Stimulated activated CD8-positive, alpha-beta memory T cell treated with anti-CD3 and anti-CD28 coated beads, Interleukin-2, amount 100 ng/mL, for 48 hours (primary cell): ENCODE data around the gene UROS.

Experiments
- DNase-seq, 2 donors: peaks; one replicate each; pipeline ENCODE4 v3.0.0-alpha.2; 2020; ENCODE audit warnings: low read depth in 2 of 2

The UROS gene

GRCh38 chr10:125836746-125837145 is 13.7 kb upstream of the UROS start:
- no peak for DNase-seq

DNA sequence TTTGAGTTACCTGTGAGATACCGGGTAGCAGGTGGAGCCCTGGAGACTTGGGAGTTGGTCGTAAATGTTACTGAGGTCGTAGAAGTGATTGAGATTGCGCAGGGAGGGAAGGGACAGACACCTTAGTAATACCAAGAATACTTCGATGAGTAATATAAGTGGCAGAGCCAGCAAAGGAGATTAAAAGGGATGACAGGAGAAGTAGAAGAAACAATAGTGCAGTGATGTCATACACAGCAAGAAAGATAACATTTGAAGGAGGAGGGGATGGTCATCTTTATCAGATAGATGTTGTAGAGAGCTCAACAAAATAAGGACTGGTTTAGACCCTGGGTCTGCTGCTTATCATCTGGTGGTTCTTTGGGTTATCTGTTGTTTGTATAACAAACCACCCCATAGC is 5.3 kb upstream of the UROS start:
- no peak for DNase-seq

DNA sequence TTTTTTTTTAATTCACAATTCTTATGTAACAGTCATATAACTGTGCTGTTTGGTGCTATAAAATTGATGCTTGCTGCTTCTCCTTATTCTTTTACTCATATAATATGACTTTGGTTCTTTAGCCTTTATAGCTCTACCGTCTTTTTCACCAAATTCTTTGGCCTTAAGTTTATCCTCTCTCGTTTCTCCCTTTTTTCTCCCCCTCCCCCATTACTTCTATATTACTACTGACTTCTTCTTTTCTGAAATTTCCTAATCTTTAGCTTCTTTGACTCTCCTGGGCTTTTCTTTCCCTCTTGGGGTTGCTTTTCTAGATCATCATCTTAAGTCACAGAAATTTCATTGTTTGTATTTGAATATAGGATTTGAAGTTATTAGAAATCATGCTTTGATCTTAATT is 4.1 kb upstream of the UROS start:
- DNase-seq: no peak

DNA sequence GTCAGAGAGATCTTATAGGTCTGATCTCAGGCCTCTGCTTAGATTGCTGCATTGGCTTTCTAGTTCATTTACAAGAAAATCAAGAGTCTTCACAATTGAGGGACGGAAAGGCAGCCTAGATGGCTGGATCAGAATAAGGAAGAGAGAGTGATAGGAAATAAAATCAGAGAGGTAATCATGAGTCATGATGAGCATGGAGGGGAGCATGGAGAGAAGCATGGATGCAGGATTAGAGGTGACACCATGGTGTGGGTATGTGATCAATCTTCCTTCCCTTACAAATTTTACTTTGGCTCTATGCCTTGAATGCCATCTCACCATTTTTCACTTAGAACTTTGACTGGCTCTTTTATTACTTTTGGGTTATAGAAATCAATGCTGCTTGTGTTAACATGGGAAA is 1.7 kb upstream of the UROS start:
- no peak for DNase-seq

GRCh38 chr10:125823663-125824251 is 699 bp upstream of the UROS start:
- DNase-seq: no peak

- DNase-seq: no peak
Measured at GRCh38 chr10:125820701-125821100, 2.4 kb downstream of the UROS start.

DNA sequence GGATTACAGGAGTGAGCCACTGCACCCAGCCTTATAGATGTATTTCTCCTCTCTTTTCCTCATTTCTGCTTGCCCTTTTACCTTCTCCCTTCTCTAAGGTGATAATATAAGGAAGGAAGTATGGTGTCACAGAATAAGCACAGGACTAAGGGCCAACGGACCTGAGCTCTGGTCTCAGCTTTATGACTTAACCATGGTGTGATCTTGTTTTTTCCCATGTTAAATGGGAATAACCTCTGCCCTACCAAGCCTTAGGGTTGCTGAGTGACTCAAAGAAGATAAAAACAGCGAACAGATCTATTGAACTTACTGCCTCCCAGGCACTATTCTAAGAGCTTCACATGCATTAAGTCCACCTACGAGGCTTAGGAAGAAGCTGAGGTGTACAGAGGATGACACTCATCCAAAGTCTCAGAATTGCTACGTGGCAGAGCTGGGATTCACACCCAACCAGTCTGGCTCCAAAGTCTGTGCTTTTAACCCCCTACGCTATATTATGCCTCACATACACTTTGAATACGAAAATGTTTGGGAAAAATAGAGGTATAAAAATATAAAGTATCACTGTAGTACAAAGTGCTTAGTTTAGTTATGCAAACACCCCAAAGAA is 5.6 kb downstream of the UROS start:
- DNase-seq: no peak

- DNase-seq: no peak
Measured at GRCh38 chr10:125816548-125816947, 6.5 kb downstream of the UROS start.

GRCh38 chr10:125815764-125816163 is 7.3 kb downstream of the UROS start:
- DNase-seq: no peak

DNA sequence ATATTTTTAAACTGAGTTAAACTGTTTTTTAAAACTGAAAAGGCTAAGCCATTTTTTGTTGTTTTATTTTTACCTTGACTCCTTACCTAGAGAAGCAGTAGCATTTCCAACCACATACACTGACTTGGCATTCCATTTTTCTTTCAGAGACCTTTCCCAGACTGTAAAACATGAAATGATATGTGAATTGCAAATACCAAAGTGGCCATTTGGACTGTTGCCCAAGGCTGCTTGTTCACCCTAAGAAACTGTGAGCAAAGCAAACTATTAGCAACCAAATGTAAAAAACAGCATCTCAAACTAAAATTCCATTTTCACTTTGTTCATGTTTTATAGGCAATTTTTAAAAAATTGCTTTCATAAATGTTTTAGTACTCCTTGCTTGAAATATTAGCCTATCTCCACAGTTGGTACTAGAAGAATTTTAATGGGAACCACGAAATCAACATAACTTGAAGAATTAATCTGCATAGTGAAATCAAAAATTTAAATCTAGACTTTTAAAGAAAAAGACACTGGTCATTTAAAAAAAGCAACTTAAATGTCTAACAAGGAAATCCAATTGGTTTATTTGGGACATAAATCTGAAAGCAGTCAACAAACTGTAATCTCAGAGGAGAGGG is 10.8 kb downstream of the UROS start:
- no peak for DNase-seq

- no peak for DNase-seq
Measured at GRCh38 chr10:125811251-125811650, 11.8 kb downstream of the UROS start.

- DNase-seq: no peak
Measured at GRCh38 chr10:125808047-125808446, 15.0 kb downstream of the UROS start.

GRCh38 chr10:125802739-125803138 is 20.3 kb downstream of the UROS start:
- no peak for DNase-seq

DNA sequence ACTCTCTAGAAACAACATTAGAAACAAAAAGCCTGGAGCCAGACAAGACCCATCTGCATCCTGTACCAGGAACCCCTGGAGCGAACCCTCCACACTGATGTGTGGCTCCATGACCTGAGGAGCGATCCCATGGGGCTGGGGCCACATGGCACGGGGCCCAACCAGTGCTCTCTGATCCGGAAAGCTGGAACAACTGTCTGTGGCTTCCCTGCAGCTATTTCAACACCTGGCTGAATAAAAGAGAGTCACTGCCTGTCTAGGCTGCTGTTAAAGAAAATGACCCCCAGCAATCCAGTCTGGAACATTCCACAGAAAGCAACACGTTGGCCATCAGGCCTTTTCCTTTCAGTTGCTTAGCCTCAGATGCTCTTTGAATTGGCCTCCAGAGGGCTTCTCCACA is 20.9 kb downstream of the UROS start:
- DNase-seq: no peak

GRCh38 chr10:125801574-125801973 is 21.5 kb downstream of the UROS start:
- no peak for DNase-seq

- no peak for DNase-seq
Measured at GRCh38 chr10:125799451-125800182, 23.4 kb downstream of the UROS start.

GRCh38 chr10:125797994-125798662 is 24.9 kb downstream of the UROS start:
- no peak for DNase-seq

- no peak for DNase-seq
Measured at GRCh38 chr10:125797424-125797823, 25.6 kb downstream of the UROS start.

DNA sequence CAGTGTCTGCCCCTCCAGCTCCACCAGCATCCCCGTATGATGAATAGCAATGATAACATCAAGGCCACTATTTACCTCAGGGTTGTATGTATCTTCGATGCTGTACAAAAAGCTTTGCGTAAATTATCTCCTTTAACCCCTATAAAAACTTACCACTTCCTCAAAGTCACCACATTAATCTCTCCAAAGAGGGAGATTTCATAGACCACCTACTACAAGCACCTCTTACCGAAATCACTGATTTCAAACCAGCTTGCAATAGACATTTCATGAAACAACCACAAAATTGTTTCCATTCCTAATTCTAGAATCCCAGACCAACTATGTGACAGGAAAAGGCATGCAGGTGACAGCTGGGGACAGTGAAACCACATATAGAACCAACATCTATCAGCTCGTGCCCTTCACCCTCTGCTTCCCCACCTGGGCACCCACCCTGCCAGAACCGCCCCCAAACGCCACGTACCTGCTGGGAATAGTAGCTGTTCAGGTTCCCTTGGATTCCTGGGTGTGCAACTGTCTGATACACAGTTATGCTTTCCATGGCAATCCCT is 27.3 kb downstream of the UROS start:
- no peak for DNase-seq

DNA sequence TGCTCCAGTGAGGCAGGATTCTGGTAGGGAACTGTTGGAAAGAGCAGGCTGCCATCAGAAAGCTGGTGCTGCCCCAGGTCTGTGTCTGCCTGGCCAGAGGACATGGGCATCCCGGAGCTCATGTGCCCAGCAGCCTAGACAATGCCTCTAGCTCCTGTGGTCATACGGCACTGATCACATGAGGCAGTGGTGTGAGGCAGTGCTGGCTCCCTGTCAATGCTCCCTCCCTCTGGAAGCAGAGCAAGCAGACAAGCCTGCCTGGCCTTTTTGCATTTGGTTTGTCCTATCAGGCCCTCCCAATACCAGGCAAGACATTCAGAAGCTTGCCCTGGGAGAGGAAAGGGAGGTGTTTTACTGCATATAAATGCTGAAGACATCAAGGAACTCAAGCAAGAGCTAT is 27.9 kb downstream of the UROS start:
- no peak for DNase-seq

DNA sequence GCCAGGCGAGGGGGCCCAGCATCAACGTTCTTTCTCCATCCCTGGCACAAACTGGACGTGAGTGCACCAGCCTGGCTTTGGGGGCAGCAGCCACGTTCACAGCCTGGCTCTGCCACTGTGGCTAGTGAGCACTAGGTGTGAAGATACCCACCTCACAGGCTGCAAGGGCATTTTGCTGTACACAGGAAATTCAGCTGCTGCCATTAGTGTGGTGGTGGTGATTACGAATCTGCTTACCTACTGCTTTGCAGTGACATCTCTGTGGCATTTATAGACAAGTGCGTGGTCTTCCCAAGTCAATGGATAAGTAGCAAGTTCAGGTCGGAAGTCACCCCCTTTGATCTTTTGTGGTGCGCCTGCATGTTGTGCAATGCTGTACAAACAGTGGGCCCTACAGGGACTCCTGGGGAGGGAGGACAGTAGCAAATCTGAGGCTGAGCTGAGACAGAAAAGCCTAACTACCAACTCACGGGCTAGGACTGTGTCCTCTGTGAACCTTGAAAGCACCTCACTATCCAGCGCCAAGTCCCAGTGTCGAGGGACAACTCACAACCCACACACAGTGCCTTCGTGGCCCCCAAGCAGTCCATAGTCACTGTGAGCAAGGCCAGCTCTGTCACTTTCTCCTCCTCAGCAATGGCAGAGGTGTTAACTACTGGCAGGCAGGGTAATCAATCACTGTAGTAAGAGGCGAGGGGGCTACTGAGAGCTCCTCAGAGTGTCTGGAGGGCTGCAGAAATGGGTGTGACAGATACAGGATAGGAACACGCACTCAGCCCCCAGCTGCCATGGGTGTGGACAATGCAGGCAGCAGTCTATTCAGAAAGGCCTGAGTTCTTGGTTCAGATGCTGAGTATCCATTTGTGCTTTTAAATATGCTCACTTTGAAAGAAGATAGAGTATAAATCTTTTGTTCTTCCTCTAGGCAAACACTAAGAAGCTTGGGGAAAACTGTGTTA is 30.4 kb downstream of the UROS start:
- DNase-seq: no peak
